Stomach (tissue), 9 donors: ENCODE measurements around the gene CIART. TPM values are rescaled to one million over a fixed set of nuclear protein-coding genes. Genes with fewer than 3 reads are reported as not detected.

Source experiments
- DNase-seq, 2 donors: peaks; one replicate each; pipeline versions ENCODE4 v3.0.0 to v3.0.0-alpha.2; 2013 to 2019
- H3K27ac ChIP-seq, 5 donors: fragments of 200-600 bp in 4 of 5; sonication (generic) in 4 of 5; one replicate each; pipeline ENCODE4 v1.5.1; 2013 to 2019; ENCODE audit warnings: mild to moderate bottlenecking in 1 of 5, moderate library complexity in 1 of 5
- H3K27me3 ChIP-seq, 3 donors: fragments of 200-600 bp; sonication (generic); one replicate each; pipeline ENCODE4 v1.5.1; 2017 to 2019; ENCODE audit warnings: mixed run types in 1 of 3
- H3K36me3 ChIP-seq, 4 donors: fragments of 200-600 bp; sonication (generic); 1 replicate in 3 of 4; 2 replicates in 1 of 4; pipeline ENCODE4 v1.5.1; 2016 to 2019
- H3K4me1 ChIP-seq, 4 donors: fragments of 200-600 bp; sonication (generic); one replicate each; pipeline ENCODE4 v1.5.1; 2016 to 2019
- H3K4me3 ChIP-seq, 4 donors: fragments of 200-600 bp; sonication (generic) in 3 of 4; one replicate each; pipeline ENCODE4 v1.5.1; 2016 to 2019; ENCODE audit warnings: mild to moderate bottlenecking in 1 of 4
- H3K9me3 ChIP-seq, 4 donors: fragments of 200-600 bp; sonication (generic); one replicate each; pipeline ENCODE4 v1.5.1; 2016 to 2019
- EP300 ChIP-seq: sonication (generic); formaldehyde crosslinking; IDR thresholded peaks from one replicate; pipeline ENCODE4 v1.6.1; 2017; ENCODE audit warnings: antibody characterized with exemption
- POLR2A ChIP-seq, 4 donors: fragments of 450-650 bp; IDR thresholded peaks; one replicate each; pipeline ENCODE4 v1.6.1; 2016; ENCODE audit warnings: antibody characterized with exemption in 4 of 4, control low read depth in 2 of 4, mild to moderate bottlenecking in 1 of 4, moderate library complexity in 1 of 4
- POLR2AphosphoS5 ChIP-seq, 3 donors: sonication (generic); formaldehyde crosslinking; IDR thresholded peaks; one replicate each; pipeline ENCODE4 v1.6.1; 2016; ENCODE audit warnings: antibody characterized with exemption in 3 of 3
- WGBS, 5 donors: extraction: QIAGEN DNeasy Blood & Tissue Kit in 3 of 5; methylation state at CpG; one replicate each; pipeline versions ENCODE4 v1.1.5 to v1.1.7; 2013 to 2018; 5-methylcytosine and 5-hydroxymethylcytosine counted together
- intact Hi-C: fragments of 100-400 bp; cut with DNase I; formaldehyde crosslinking; loops from one replicate; pipeline ENCODE4 v1.15.1; 2023; ENCODE audit warnings: low total_unique reads
- polyA plus RNA-seq, 3 donors: library from polyadenylated mRNA; stranded (reverse); fragments of 200-250 nt; gene quantifications; one replicate each; pipeline ENCODE4 v1.2.3, GENCODE V29; 2013
- total RNA-seq, 5 donors: library from RNA; depleted of rRNA; stranded (reverse); fragments of >200 nt; gene quantifications; one replicate each; pipeline versions ENCODE4 v1.1.0 to v1.2.3, GENCODE V29; 2014 to 2016
- TF ChIP-seq, protein P1 (sequence below), 7 experiments: fragments of 450-650 bp in 4 of 7; fragments of 200-600 bp in 3 of 7; sonication (generic) in 3 of 7; IDR thresholded peaks; one replicate each; pipeline ENCODE4 v1.5.1; 2016 to 2019; ENCODE audit warnings: antibody characterized with exemption in 7 of 7, control low read depth in 2 of 7, mild to moderate bottlenecking in 1 of 7
- donor health status: healthy with polysubstance abuse.
- donor health status: Bipolar disorder and iron deficiency.
- donor health status: healthy.

Gene CIART
- total and polyA plus RNA-seq, 8 donors, result 2.7 to 31.5 (median 4.0) TPM; not detected in 1

DNA sequence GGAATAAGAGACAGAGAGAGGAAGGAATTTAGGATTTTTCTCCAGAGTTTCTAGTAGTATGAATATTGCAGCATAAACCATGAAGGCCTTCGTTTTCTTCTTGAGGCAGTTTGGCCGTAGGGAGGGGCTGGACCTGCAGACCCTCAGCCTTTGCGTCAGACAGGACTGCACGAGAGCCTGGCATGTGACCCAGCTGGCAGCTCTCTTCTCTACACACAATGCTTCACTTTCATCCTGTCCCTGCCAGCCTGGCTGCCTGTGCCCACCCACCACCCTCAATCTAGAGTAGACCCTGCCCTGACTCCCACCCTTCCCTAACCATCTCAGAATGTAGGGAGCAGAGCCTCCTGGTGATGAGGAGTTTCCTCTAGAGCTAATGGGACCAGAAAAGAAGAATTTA lies 23.1 kb upstream of the CIART start:
- peak in 1 of 2 donors; percentile 70 for DNase-seq
- TF ChIP-seq EP300, result no peak
- TF ChIP-seq, protein P1, sequence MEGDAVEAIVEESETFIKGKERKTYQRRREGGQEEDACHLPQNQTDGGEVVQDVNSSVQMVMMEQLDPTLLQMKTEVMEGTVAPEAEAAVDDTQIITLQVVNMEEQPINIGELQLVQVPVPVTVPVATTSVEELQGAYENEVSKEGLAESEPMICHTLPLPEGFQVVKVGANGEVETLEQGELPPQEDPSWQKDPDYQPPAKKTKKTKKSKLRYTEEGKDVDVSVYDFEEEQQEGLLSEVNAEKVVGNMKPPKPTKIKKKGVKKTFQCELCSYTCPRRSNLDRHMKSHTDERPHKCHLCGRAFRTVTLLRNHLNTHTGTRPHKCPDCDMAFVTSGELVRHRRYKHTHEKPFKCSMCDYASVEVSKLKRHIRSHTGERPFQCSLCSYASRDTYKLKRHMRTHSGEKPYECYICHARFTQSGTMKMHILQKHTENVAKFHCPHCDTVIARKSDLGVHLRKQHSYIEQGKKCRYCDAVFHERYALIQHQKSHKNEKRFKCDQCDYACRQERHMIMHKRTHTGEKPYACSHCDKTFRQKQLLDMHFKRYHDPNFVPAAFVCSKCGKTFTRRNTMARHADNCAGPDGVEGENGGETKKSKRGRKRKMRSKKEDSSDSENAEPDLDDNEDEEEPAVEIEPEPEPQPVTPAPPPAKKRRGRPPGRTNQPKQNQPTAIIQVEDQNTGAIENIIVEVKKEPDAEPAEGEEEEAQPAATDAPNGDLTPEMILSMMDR (IDR thresholded peaks at IDR 0.05), result no peak
- no peak for TF ChIP-seq POLR2A (IDR thresholded peaks at IDR 0.05)
- no peak for TF ChIP-seq POLR2AphosphoS5 (IDR thresholded peaks at IDR 0.05)
- Histone ChIP-seq H3K27me3 (peaks cover 0 to 23% (median 0%) of the 10 kb centered on the region in 3 donors), H3K9me3 (no peaks in the 10 kb centered on the region), H3K36me3 (peaks cover 0 to 4% (median 3%) of the 10 kb centered on the region in 4 donors), H3K27ac (peak overlapping the region in 3 of 5 donors; percentile 68 to 77 (median 71)), H3K4me1 (peaks cover 22 to 68% (median 53%) of the 10 kb centered on the region in 4 donors), H3K4me3 (no peak overlapping the region)
- intact Hi-C loops, result no loop called here
- WGBS, 5 donors, result 29 to 44% (median 36%) methylated on average over 4 of the region's 4 CpGs

DNA sequence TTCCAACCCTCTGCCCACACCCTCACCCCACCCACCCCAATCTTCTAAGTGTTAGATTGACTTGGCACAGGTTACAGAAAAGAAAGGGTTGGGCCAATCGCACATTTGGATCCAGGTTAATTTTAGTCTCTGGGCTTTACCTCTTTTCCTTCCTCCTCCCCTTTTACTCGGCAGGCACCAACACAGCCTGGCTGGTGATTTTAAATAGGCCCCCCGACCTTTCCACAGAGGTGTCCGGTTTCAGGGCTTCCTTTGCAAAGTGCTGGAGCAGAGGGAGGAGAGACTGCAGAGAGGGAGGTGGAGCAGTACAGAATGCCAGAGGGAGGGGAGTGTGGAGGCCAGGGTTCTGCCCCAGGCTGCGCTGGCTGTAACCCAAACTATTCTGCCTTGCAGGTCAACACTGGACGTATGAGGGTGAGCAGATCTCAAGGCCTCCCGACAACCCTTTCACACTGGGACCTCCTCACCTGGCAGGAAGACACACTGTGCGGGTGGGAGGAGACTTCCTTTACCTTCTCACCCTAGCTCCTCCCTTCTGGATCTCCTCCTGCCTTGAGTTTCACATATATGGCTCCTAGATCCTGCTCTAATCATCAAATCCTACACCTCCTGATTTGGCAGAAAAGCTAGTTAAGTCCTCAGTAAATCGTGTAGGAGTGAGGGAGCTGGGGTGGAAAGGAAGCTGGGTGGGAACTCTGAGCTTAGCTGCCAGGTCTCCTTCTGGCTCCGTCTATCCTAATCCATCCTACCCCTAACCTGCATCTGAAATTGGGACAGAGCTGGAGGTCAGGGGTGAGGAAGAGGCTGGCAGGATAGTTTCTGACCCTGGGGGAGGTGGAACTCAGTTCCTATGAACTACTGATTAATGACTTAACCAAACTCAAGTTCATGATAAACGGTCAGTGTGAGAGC lies 22.3 kb upstream of the CIART start:
- Histone ChIP-seq H3K9me3 (no peaks in the 10 kb centered on the region), H3K4me3 (peak overlapping the region in 2 of 4 donors; percentile 3 to 16), H3K27me3 (peaks cover 0 to 23% (median 0%) of the 10 kb centered on the region in 3 donors), H3K27ac (peak overlapping the region; percentile 39 to 77 (median 68)), H3K36me3 (peaks cover 7 to 12% (median 11%) of the 10 kb centered on the region in 4 donors), H3K4me1 (peaks cover 22 to 68% (median 53%) of the 10 kb centered on the region in 4 donors)
- 10 to 21% (median 12%) methylated on average over 11 of the region's 11 CpGs for WGBS, 5 donors
- DNase-seq, result peak; percentile 78 to 83
- intact Hi-C loops, result no loop called here
- TF ChIP-seq, protein P1 (IDR thresholded peaks at IDR 0.05), result no peak
- peak in 2 of 3 donors; percentile 17 to 35 for TF ChIP-seq POLR2AphosphoS5 (IDR thresholded peaks at IDR 0.05)

DNA sequence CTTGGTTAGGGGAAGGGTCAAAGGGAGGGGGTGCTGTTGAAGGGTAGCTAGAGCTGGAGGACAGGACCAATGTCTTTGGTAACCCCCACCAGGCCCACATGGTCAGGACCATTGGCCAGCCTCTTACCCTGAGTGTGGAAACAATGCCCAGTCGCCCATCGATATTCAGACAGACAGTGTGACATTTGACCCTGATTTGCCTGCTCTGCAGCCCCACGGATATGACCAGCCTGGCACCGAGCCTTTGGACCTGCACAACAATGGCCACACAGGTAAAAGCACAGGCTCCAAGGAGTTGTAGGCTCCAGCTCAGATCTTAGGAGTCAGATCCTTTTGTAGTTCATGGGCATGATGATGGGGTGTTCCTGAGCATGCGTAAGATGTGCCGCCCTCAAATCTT lies 21.0 kb upstream of the CIART start:
- Histone ChIP-seq H3K27ac (no peak overlapping the region), H3K36me3 (peaks cover 19 to 26% (median 25%) of the 10 kb centered on the region in 4 donors), H3K9me3 (no peaks in the 10 kb centered on the region), H3K27me3 (peaks cover 0 to 23% (median 0%) of the 10 kb centered on the region in 3 donors), H3K4me1 (peaks cover 13 to 55% (median 44%) of the 10 kb centered on the region in 4 donors), H3K4me3 (no peak overlapping the region)
- TF ChIP-seq POLR2A (IDR thresholded peaks at IDR 0.05) (no peak), EP300 (no peak), POLR2AphosphoS5 (IDR thresholded peaks at IDR 0.05) (no peak)
- TF ChIP-seq, protein P1 (IDR thresholded peaks at IDR 0.05), result no peak
- 78 to 89% (median 85%) methylated on average over 6 of the region's 6 CpGs for WGBS, 5 donors
- DNase-seq, result no peak
- intact Hi-C loops, result no loop called here

DNA sequence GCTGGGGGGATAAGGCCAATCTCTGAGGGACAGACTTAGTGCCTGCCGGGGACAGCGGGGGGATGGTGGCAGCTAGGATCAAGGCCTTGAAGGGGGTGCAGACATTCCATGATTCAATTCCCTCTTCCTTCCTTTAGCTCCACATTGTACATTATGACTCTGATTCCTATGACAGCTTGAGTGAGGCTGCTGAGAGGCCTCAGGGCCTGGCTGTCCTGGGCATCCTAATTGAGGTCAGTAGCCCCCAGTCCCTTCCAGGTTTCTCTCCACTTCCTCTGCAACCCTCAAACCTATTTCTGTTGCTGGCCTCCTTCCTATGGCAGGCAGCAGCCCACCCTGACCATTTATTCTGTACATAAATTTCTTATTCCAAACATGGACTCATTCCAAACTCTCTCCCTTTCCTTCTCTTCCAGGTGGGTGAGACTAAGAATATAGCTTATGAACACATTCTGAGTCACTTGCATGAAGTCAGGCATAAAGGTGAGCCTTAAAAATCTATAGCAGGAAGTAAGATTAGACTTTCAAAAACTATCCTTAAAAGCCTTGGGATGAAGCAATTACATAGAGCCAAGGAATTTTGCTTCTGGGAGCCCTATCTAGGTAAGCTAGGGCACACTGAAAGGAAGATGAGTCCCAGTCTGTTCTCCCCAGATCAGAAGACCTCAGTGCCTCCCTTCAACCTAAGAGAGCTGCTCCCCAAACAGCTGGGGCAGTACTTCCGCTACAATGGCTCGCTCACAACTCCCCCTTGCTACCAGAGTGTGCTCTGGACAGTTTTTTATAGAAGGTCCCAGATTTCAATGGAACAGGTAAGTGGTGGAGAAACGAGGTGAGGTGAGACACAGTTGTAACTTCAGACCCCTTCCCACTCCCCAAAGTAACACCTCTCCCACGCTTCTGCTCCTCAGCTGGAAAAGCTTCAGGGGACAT lies 19.7 kb upstream of the CIART start:
- Histone ChIP-seq H3K4me1 (peaks cover 16 to 55% (median 44%) of the 10 kb centered on the region in 4 donors), H3K27ac (peak overlapping the region in 4 of 5 donors; percentile 1 to 70 (median 56)), H3K36me3 (peaks cover 22 to 37% (median 35%) of the 10 kb centered on the region in 4 donors), H3K27me3 (peaks cover 0 to 12% (median 0%) of the 10 kb centered on the region in 3 donors), H3K4me3 (no peak overlapping the region), H3K9me3 (no peaks in the 10 kb centered on the region)
- TF ChIP-seq POLR2AphosphoS5 (IDR thresholded peaks at IDR 0.05), result no peak
- TF ChIP-seq, protein P1 (IDR thresholded peaks at IDR 0.05), result peak in 1 of 7 experiments; percentile 5
- intact Hi-C loops, result no loop called here
- no peak for DNase-seq
- 70 to 79% (median 74%) methylated on average over 6 of the region's 6 CpGs for WGBS, 5 donors
